IPS-11a (cell line): ENCODE measurements around the gene ANGPTL7.

ENCODE experiments used
- H3K4me3 ChIP-seq: one replicate; pipeline ENCODE4 v1.5.1; 2013; ENCODE audit warnings: low read depth, low read length, control low read depth

ANGPTL7 gene

DNA sequence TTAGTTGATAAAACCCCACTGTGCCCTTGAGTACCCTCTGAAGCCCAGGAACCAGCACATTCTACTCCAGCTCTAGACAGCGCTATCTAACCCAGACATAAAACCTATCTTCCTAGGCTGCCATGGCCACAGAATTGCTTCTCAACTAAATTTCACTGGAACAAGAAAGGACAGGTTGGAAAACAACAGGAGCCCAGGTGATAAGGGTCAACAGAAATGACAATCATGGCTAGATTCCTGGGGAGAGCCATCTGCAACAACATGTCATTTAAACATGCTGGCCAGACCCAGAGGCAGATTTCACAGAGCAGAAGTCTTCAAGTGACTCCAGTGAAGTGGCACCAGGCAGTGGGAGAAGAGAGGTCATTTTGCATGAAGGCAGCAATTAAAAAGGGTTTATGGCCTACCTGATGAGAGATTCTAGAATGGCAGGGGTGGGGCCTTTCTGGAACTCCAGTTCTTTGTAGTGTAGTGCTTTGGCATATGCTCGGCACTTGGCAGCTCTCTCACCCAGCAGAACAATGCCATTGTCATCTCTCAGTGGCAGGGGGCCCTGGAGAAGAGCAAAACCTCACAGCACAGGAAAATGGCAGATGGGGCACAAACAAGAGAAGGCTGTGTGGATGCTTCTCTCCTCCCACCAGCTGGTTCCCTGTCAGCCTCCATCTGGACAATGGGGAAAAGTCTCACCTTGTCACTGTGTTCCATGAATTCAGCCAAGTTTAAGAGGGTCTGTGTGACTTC lies 9.9 kb downstream of the ANGPTL7 start:
- no peak overlapping the region for H3K4me3 ChIP-seq

DNA sequence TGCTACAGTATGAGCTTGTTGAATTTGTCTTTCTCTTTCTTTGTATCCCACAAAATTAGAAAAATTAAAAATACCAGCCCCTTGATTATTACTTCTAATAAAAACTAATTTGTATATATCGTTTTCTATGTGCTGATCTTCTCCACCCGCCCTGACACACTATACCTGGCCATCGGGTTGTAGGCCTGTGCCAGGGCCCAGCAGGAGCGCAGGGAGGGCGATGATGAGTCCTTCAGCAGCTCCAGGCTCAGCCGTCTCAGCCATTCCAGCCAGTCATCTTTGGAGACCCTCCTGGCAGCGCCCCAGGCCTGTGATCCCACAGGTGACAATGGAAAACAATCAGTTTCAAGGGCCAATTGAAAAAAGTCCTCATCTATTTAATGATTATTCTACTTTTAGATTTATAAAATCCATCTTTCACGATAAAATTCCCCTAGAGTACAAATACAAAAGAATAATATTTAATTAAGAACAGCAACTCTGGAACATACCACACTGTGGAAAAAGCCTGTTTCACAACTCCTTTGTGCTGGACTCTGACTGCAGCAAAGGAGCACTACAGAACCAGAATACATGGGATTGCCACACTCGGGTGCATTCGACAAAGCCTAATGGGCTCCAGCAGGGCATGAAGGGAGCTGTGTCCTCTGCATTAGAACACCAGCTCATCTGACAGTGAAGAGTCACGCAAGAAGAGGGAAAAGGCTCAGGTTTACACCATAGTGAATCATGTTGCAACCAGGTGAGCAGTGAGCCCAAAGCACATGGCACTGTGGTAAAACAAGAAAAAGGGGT lies 15.4 kb downstream of the ANGPTL7 start:
- no peak overlapping the region for H3K4me3 ChIP-seq

DNA sequence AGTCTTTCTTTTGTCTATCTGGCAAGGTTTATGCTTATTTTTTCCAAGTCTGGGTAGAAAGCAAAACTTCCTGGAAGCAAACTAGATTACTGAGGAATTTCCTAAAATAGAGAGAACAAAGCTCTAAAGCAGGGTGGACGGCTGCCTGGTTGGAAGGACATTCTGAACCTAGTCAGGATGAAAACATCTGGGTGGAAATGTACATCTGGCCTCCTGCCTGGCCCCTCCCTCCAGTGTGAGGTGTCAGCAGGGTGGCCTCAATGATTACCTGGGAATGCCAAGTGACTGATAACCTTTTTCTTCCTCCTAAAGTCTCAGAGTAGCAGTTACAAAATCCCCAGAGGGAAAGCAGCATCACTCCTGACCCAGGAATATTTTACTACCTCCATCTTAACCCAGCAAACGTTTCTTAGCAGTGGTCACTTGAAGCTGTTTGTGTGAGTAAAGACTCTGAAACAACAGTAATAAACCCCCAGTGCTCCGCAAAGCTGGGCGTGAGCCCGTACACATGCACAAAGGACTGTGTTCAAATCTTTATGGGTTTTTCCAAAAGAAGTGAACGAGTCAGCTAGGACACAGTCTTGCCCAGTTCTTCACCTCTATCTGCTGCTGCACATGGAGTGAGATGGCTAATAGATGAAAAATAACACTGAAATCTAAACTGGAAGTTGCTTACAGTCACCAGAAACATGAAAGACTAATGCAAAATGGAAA lies 18.9 kb downstream of the ANGPTL7 start:
- H3K4me3 ChIP-seq = no peak overlapping the region

DNA sequence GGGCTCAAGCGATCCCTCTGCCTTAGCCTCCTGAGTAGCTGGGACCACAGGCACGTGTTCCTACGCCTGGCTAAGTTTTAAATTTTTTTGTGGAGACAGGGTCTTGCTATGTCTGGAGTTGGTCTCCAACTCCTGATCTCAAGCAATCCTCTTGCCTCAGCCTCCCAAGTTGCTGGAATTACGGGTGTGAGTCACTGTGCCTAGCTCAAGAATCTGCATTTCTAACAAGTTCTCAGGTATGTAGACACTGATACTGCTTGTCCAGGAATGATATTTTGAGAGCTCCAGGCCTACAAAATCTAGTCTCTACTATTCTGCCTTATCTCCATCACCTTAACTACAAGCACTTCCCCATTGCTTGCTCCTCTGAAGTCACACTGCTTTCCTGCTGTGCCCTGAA lies 22.3 kb downstream of the ANGPTL7 start:
- no peak overlapping the region for H3K4me3 ChIP-seq

DNA sequence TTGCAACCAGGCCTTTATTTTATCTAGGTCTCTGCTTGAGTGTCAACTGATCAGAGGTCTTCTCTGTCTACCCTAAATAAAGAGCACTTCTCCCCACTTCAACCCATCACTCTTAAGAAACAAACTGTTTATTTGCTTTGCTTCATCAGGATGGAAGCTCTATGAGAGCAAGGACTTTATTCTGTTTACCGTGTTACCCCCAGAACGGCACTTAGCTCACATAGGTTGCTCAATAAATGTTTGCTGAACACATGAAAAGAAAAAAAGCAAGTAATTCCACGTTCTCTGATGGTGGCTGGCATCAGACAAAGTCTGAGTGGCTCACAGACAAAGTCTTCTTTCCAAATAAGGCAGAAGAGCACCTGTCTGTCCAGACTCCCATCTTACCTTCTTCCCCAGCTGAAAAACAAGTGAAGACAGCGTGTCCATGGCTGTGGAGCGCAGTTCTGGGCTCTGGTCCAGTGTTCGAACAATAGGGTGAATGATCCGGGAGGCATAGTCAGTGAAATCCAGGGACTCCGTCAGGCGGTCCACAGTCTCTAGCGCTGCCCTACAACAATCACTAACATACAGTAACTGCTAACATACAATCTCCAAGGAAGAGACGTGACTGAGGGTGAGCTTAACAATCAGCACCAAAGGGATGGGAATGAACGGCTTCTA lies 22.9 kb downstream of the ANGPTL7 start:
- H3K4me3 ChIP-seq = no peak overlapping the region

DNA sequence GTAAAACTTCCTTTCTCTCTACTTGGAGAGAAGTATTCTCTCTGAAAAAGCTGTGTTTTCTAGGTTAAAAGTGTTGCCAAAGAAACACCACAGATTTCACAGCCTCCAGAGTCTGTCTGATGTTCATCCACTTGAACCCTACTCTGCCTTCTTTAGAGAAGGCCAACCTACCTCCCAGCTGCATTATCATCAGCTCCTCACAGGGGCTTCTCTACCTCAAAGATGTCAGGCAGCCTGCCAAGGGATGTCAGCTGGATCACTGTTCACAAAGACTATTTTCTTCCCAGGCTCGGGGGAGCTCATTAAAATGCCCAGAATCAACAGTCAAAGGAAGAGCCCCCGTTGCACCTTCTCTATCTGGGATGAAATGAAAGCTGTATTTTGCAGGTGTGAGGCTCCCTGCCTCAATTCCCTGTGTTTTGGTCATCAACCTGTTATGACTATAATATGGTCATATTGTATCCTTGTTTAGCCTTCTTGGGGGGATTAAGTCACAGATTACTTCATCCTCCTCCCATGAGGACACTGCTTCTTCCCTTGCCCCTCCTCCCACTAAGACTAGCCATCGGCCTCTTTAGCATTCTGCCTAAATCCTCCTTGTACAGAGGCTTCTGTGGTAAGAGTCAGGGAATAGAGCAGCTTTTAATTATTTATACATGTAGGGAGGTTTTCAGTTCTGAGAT lies 25.7 kb downstream of the ANGPTL7 start:
- H3K4me3 ChIP-seq = no peak overlapping the region

DNA sequence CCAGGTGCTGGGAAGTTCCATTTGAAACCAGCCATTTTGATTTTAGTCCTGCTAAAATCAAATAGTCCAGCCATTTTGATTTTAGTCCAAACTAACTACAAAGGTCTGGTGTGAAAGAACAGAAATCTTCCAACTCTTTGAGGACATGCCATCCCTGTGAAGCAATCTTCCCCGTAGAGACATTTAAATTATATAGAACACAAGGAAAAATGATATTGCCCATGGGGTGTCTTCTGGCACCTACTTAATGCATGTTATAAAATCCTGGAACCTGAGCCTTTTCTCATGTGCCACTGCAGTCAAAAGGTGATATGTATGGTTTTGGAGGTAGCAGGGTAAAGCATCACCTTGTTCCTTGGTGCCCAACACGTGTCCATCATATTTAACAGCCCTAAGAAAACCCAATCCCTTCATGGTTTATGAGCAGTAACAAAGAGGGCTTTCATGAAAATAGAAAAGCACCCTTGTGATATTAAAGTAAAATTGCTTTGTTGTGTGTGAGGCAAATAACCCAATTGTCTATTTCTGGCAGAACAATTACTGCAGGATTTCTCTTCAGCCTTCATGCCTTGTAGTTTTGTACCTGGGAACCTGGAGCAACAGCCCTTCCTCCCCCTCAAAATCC lies 26.3 kb downstream of the ANGPTL7 start:
- H3K4me3 ChIP-seq = no peak overlapping the region

DNA sequence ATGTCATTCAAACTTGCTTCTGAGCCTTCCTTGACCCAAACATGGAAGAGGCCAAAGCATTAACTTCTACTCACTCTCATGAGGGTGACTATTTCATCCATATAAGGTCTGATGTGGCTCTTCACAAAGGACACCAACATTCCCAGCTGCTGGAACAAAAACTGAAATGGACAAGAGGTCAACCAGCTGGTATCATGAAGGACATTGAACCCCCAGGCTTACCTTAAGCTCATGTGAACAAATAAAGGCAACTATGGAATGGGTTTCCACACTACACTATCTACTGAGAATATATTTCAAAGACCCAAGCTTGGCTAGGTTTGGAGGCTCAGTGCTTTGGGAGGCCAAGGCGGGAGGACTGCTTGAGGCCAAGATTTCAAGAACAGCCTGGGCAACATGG lies 26.9 kb downstream of the ANGPTL7 start:
- H3K4me3 ChIP-seq = no peak overlapping the region

DNA sequence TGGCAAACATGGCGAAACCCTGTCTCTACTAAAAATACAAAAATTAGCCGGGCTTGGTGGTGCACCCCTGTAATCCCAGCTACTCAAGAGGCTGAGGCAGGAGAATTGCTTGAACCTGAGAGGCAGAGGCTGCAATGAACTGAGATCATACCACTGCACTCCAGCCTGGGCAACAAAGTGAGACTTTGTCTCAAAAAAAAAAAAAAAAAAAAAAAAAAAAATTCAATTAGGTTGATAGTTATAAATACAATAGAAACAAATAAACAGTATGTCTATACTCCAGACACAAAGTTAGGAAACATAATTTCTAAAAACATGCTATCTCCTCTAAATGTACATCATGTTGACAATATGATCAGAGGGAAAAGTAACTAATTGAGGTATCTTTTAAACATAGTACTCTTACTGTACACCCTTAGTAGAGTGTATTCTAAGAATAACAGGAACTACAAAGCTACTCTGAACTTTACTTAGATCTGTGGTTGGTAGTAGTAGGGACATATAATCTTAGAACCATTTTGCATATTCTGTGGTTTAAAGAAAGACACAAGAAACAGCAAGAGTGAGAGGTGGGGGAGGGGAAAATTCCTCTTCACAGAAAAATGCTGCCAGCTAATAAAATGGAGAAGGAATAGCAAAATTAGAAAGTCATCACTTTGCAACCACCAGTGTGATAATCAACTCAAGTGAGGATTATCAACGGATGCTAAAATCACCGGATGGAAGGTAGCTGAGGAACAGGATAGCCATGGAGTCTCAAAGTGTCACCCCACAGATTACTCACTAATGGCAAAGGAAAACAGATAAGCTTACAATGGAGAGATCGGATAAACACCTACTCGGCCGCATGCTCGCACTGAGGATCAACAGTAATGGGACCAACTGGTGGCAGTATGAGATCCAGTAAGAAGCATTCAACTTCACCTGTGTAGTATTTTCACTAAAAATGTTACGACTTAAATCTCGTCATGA lies 38.2 kb downstream of the ANGPTL7 start:
- no peak overlapping the region for H3K4me3 ChIP-seq

DNA sequence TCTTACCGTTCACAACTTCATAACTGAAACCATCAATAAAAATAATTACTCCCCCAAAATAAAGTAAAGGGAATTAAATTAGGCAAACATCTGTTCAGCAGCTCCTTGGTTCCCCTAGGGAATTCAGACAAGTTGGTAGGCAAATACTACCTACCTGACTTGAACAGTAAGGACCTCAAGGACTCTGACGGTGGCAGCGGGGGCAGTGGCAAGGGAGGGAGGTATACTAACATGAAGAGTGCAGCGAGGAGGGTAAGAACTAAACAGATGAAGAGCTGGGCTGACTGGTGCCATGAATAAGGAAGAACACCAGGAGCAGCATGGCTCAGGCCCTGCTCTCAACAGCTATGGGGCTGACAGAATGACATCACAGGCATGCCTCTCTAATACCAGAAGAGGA lies 40.0 kb downstream of the ANGPTL7 start:
- no peak overlapping the region for H3K4me3 ChIP-seq

DNA sequence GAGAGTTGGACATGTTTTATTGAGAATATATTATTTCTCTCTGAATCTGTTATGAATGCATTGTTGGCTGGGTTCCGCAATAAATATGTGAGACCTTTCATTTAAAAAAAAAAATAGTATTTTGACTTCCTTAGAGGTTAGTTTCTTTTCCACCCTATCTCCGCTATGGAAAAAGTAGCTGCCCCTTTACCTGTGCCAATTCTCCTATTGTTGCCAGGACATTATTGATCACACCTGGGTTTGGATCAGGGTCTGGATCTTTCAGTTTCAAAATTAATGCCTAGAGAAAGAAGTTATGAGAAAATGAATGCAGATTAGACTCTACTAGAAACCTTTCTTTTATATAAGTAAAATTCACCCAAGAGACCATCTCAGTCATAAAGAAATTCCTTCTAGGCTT lies 44.1 kb downstream of the ANGPTL7 start:
- H3K4me3 ChIP-seq = no peak overlapping the region

DNA sequence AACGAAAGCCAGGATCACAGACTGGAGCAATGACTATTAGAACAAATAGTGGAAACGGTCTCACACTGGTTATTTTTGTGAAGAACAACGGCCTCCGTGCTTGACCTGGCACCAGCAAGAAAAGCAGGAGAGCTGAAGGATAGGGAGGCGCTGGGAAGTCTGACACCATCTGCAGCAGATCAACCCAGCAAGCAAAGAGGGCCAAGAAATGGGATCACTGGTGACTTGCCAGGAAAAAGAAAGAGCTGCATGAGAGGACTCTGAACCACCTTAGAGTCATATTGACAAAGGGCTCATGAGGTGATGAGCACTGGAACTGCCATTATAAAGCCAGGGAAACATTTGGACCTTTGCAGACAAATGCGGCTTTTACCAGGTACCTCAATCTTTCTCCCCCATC lies 48.2 kb downstream of the ANGPTL7 start:
- H3K4me3 ChIP-seq = no peak overlapping the region

DNA sequence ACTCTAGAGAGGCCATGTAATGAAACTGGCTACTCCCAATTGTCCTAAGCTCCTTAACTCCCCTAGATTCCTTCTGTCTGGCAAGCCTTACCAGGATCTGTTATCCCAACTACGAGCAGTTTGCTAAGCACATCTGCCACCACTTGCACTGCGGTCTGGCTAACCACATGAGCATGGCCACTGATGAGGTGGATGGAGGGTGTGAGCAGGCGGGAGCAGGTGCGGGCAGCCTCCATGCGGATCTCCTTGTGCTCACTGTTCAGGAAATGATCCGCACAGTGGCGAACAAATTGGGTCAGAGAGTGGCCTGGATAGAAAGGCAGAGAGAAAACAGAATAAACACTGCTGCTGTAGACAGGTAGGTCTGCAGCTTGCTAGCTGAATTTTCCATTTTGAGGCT lies 49.2 kb downstream of the ANGPTL7 start:
- H3K4me3 ChIP-seq = no peak overlapping the region

DNA sequence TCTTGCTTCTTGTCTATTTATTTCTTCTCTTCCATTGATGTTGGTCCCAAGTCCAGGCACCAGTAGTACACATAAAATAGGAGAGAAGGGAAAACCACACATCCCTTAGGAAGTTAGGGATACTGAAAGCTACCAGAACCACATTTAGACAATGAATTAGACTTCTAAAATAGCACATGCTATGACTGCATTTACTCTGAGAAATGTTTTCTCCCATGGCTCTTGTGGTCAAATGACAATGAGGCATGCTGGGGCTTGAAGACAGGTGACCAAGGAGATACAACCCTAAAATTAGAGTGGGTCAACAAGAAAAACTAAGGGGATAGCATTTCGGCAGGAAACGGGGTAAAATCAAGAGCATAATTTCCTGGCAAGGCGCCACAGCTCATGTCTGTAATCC lies 56.1 kb downstream of the ANGPTL7 start:
- H3K4me3 ChIP-seq = no peak overlapping the region
